B cell (primary cell): ENCODE results near the gene IGFLR1. TPM values are rescaled to one million over a fixed set of nuclear protein-coding genes. Genes with fewer than 3 reads are reported as not detected.

Experiments used
- ATAC-seq: fragments of 200-7000 bp; cut with Tn5 transposase; one replicate; pipeline ENCODE4 v1.10.0; 2021; ENCODE audit warnings: low read depth, mild to moderate bottlenecking, moderate number of reproducible peaks, moderate library complexity
- CTCF ChIA-PET: fragments of 350-600 bp; sonication (Branson Sonifier 250); formaldehyde crosslinking; loops from one replicate; lab custom pipeline; 2021; ENCODE audit warnings: antibody characterized with exemption, inconsistent platforms; lab: Charles Lee
- POLR2A ChIA-PET: fragments of 350-600 bp; sonication (Branson Sonifier 250); formaldehyde crosslinking; loops from one replicate; lab custom pipeline; 2021; ENCODE audit warnings: antibody characterized with exemption; lab: Charles Lee
- DNase-seq: peaks from one replicate; pipeline ENCODE4 v3.0.0; 2013
- H2AFZ ChIP-seq: 2 replicates; pipeline ENCODE4 v1.6.1; 2012; ENCODE audit warnings: mild to moderate bottlenecking, low read depth, low read length; ENCODE audit not compliant: insufficient read depth, poor library complexity, severe bottlenecking
- H3K27ac ChIP-seq, 2 donors: 1 replicate in 1 of 2; 2 replicates in 1 of 2; pipeline ENCODE4 v1.5.1; 2012 to 2013; ENCODE audit warnings: low read length in 2 of 2, mild to moderate bottlenecking in 2 of 2, moderate library complexity in 1 of 2
- H3K27me3 ChIP-seq, 4 experiments: fragments of 200-600 bp in 1 of 4; sonication (generic) in 1 of 4; replicated peaks in 1 of 4; 1 replicate in 2 of 4; 2 replicates in 2 of 4; pipeline versions ENCODE4 v1.6.1 to v1.7.0; 2013 to 2016; ENCODE audit warnings: low read length in 3 of 4, mild to moderate bottlenecking in 2 of 4, mixed read lengths in 1 of 4, moderate library complexity in 1 of 4; ENCODE audit not compliant: insufficient read depth in 4 of 4, control insufficient read depth in 3 of 4; ENCODE audit errors: control extremely low read depth in 1 of 4
- H3K36me3 ChIP-seq, 2 experiments: replicated peaks in 1 of 2; 1 replicate in 1 of 2; 2 replicates in 1 of 2; pipeline versions ENCODE4 v1.6.1 to v1.7.1; 2013; ENCODE audit warnings: low read length in 1 of 2; ENCODE audit not compliant: insufficient read depth in 2 of 2, control insufficient read depth in 1 of 2; ENCODE audit errors: control extremely low read depth in 1 of 2, extremely low read depth in 1 of 2
- H3K4me1 ChIP-seq, 2 donors: fragments of 200-600 bp in 1 of 2; sonication (generic) in 1 of 2; 1 replicate in 1 of 2; 2 replicates in 1 of 2; pipeline versions ENCODE4 v1.5.1 to v1.6.1; 2013 to 2017; ENCODE audit warnings: low read length in 2 of 2; ENCODE audit not compliant: control insufficient read depth in 2 of 2, insufficient read depth in 2 of 2
- H3K4me2 ChIP-seq: replicated peaks from 2 replicates; pipeline ENCODE3; 2012; ENCODE audit warnings: mild to moderate bottlenecking, low read depth, low read length; ENCODE audit not compliant: poor library complexity, severe bottlenecking
- H3K4me3 ChIP-seq, 5 experiments: fragments of 200-600 bp in 1 of 5; sonication (generic) in 1 of 5; 1 replicate in 3 of 5; 2 replicates in 2 of 5; pipeline versions ENCODE4 v1.5.1 to v1.7.0; 2011 to 2016; ENCODE audit warnings: low read length in 4 of 5, mild to moderate bottlenecking in 4 of 5, low read depth in 2 of 5, control low read depth in 1 of 5, moderate library complexity in 1 of 5; ENCODE audit not compliant: insufficient read depth in 1 of 5; ENCODE audit errors: control extremely low read depth in 1 of 5, extremely low read depth in 1 of 5
- H3K79me2 ChIP-seq: fragments of 200-600 bp; sonication (generic); one replicate; pipeline ENCODE4 v1.6.0; 2016; ENCODE audit warnings: low read length; ENCODE audit not compliant: control insufficient read depth, insufficient read depth
- H3K9ac ChIP-seq: fragments of 200-600 bp; sonication (generic); 2 replicates; pipeline ENCODE4 v1.6.1; 2017; ENCODE audit warnings: mild to moderate bottlenecking, low read length, moderate library complexity
- H3K9me3 ChIP-seq, 3 donors: one replicate each; pipeline versions ENCODE4 v1.6.1 to v1.7.1; 2013; ENCODE audit warnings: low read length in 2 of 3; ENCODE audit not compliant: control insufficient read depth in 2 of 3, insufficient read depth in 1 of 3; ENCODE audit errors: control extremely low read depth in 1 of 3
- H4K20me1 ChIP-seq: 2 replicates; pipeline ENCODE4 v1.6.0; 2012; ENCODE audit warnings: mild to moderate bottlenecking, low read length; ENCODE audit not compliant: insufficient read depth, control insufficient read depth, poor library complexity, severe bottlenecking
- H3K27ac Mint-ChIP-seq: one replicate; pipeline ENCODE4 v1.8.0; 2021; ENCODE audit warnings: mixed read lengths
- H3K27me3 Mint-ChIP-seq: one replicate; pipeline ENCODE4 v1.8.0; 2021; ENCODE audit warnings: mixed read lengths
- H3K4me1 Mint-ChIP-seq: one replicate; pipeline ENCODE4 v1.8.0; 2021; ENCODE audit warnings: mixed read lengths
- H3K4me3 Mint-ChIP-seq: one replicate; pipeline ENCODE4 v1.8.0; 2021; ENCODE audit warnings: mixed read lengths
- H3K9me3 Mint-ChIP-seq: one replicate; pipeline ENCODE4 v1.8.0; 2022; ENCODE audit warnings: mixed read lengths; ENCODE audit not compliant: insufficient read depth
- EZH2 ChIP-seq: IDR thresholded peaks from 2 replicates; pipeline ENCODE4 v1.6.1; 2012; ENCODE audit warnings: borderline replicate concordance, low read depth, mild to moderate bottlenecking, moderate library complexity, low read length; ENCODE audit not compliant: insufficient read depth, poor library complexity, severe bottlenecking
- WGBS: methylation state at CpG from one replicate; pipeline ENCODE4 v1.1.5; 2013; ENCODE audit warnings: missing lambda C conversion rate; ENCODE audit not compliant: insufficient coverage; 5-methylcytosine and 5-hydroxymethylcytosine counted together
- intact Hi-C: fragments of 100-400 bp; cut with micrococcal nuclease; formaldehyde crosslinking; loops from one replicate; pipeline ENCODE4 v1.10.0; 2022
- polyA plus RNA-seq: library from polyadenylated mRNA; depleted of rRNA; stranded (reverse); fragments of >200 nt; gene quantifications from 2 replicates; pipeline ENCODE4 v1.2.3, GENCODE V29; 2012
- total RNA-seq, 2 donors: library from RNA; stranded (reverse); fragments of 120-200 nt in 1 of 2; gene quantifications; 1 replicate in 1 of 2; 2 replicates in 1 of 2; pipeline versions ENCODE4 v1.2.3 to v1.2.4, GENCODE V29; 2013 to 2022
- TF ChIP-seq, protein P1 (sequence below): fragments of 200-600 bp; IDR thresholded peaks from one replicate; pipeline ENCODE4 v1.8.0; 2022; ENCODE audit warnings: antibody characterized with exemption, mild to moderate bottlenecking

IGFLR1 gene
- total and polyA plus RNA-seq, 2 donors (not counting 1 experiment from before 2014, with no cell fraction given), result 130 to 245 TPM

DNA sequence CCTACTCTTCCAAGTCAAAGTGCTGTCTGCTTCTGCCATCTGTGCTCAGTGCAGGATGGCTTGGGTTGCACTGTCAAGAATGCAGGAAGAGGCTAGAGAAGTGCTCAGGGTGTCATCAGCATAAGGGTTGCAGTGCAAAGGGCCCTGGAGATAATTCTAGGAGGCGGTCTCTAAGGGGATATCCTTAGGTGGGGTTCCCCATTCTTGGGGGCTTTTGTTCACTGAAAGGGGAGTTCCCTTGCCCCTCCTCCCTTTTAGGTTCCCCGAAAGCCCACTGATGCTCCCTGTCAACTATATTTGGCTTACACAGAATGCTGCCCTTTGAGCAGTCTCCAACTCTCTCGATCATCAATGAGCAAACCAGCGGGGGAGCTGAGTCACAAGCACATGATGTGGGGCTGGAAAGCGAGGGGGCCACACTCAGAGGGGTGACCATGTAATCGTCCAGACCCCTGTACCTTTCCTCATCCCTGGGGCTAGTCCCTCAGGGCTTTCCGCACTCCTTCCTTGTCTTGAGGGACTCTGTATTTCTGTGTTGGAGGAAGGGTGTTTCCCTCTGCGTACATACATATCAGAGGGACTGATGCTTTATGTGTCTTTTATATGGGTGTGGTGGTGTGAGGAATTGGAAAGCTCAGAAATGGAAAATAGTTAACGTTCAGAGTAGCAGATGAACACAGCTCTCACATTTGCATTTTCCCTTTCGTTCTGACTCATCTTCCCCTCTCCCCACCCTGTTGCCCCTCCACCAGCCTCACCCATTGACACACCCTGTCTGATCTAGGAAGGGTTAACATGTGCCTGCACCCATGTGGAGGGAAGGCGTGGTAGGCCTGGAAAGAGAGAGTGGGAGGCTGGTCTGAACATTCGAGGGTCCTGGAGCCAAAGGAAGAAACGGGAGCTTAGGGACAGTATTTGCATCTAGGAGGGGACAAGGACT is 31.2 kb downstream of the IGFLR1 start:
- no peaks in the 10 kb centered on the region for H3K9me3 Mint-ChIP-seq
- peak overlapping the region; percentile 5 for H2AFZ ChIP-seq
- DNase-seq (peak; percentile 73), ATAC-seq (peak; percentile 55)
- peak overlapping the region; percentile 66 for H3K4me2 ChIP-seq
- intact Hi-C loops, result loop anchor here (10.0 kb wide), 2 partner anchors 194 to 366 kb away; partner anchors contain the start of genes FFAR1, HCST, NFKBID and TYROBP
- no peaks in the 10 kb centered on the region for H4K20me1 ChIP-seq
- H3K4me3 Mint-ChIP-seq, result peak overlapping the region; percentile 98
- peak overlapping the region; percentile 85 for H3K27ac ChIP-seq
- POLR2A ChIA-PET, result interaction anchor here (0.6 to 4.6 kb wide), 5 partner anchors 9 to 220 kb away, joined by 3 to 53 read pairs (median 5); no protein-coding TSS in a partner anchor
- H3K27me3 ChIP-seq, result no peaks in the 10 kb centered on the region
- no peak for TF ChIP-seq EZH2
- TF ChIP-seq, protein P1, sequence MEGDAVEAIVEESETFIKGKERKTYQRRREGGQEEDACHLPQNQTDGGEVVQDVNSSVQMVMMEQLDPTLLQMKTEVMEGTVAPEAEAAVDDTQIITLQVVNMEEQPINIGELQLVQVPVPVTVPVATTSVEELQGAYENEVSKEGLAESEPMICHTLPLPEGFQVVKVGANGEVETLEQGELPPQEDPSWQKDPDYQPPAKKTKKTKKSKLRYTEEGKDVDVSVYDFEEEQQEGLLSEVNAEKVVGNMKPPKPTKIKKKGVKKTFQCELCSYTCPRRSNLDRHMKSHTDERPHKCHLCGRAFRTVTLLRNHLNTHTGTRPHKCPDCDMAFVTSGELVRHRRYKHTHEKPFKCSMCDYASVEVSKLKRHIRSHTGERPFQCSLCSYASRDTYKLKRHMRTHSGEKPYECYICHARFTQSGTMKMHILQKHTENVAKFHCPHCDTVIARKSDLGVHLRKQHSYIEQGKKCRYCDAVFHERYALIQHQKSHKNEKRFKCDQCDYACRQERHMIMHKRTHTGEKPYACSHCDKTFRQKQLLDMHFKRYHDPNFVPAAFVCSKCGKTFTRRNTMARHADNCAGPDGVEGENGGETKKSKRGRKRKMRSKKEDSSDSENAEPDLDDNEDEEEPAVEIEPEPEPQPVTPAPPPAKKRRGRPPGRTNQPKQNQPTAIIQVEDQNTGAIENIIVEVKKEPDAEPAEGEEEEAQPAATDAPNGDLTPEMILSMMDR, result no peak
- H3K9ac ChIP-seq, result peak overlapping the region; percentile 41
- CTCF ChIA-PET, result interaction anchor here (0.6 to 6.5 kb wide), 6 partner anchors 8 to 182 kb away, joined by 4 to 123 read pairs (median 8); no protein-coding TSS in a partner anchor
- H3K27me3 Mint-ChIP-seq, result no peaks in the 10 kb centered on the region
- WGBS, result 66% methylated on average over 5 of the region's 13 CpGs
- H3K4me1 Mint-ChIP-seq, result peaks cover 54% of the 10 kb centered on the region
- peak overlapping the region in 2 of 5 experiments; percentile 23 to 30 for H3K4me3 ChIP-seq
- H3K36me3 ChIP-seq, result no peaks in the 10 kb centered on the region
- H3K27ac Mint-ChIP-seq, result peak overlapping the region; percentile 99
- peaks cover 20% of the 10 kb centered on the region for H3K79me2 ChIP-seq
- no peaks in the 10 kb centered on the region for H3K9me3 ChIP-seq
- peaks cover 29 to 64% of the 10 kb centered on the region in 2 donors for H3K4me1 ChIP-seq
